Glutamatergic neuron (in vitro differentiated cells): ENCODE results near the gene XRCC2. TPM values are rescaled to one million over a fixed set of nuclear protein-coding genes. Genes with fewer than 3 reads are reported as not detected.

Experiments used
- DNase-seq: peaks from one replicate; pipeline ENCODE4 v3.0.0; 2022
- H3K27ac Mint-ChIP-seq: one replicate; pipeline ENCODE4 v1.8.0; 2020; ENCODE audit warnings: mild to moderate bottlenecking, mixed read lengths, inconsistent platforms; ENCODE audit not compliant: unreplicated experiment
- H3K27me3 Mint-ChIP-seq: one replicate; pipeline ENCODE4 v1.8.0; 2020; ENCODE audit warnings: mild to moderate bottlenecking, moderate library complexity, mixed read lengths, inconsistent platforms; ENCODE audit not compliant: unreplicated experiment
- H3K36me3 Mint-ChIP-seq: one replicate; pipeline ENCODE4 v1.8.0; 2020; ENCODE audit warnings: mild to moderate bottlenecking, mixed read lengths, inconsistent platforms; ENCODE audit not compliant: unreplicated experiment
- H3K4me1 Mint-ChIP-seq: one replicate; pipeline ENCODE4 v1.8.0; 2020; ENCODE audit warnings: mild to moderate bottlenecking, low read depth, mixed read lengths, inconsistent platforms; ENCODE audit not compliant: unreplicated experiment
- H3K4me3 Mint-ChIP-seq: one replicate; pipeline ENCODE4 v1.8.0; 2020; ENCODE audit warnings: mild to moderate bottlenecking, mixed read lengths, inconsistent platforms; ENCODE audit not compliant: unreplicated experiment
- H3K9me3 Mint-ChIP-seq: one replicate; pipeline ENCODE4 v1.8.0; 2020; ENCODE audit warnings: mild to moderate bottlenecking, moderate library complexity, mixed read lengths, inconsistent platforms; ENCODE audit not compliant: unreplicated experiment
- CTCF ChIP-seq: fragments of 200-600 bp; sonication (generic); IDR thresholded peaks from one replicate; pipeline ENCODE4 v1.5.0; 2021; ENCODE audit not compliant: partially characterized antibody, unreplicated experiment
- total RNA-seq: library from RNA; stranded (reverse); fragmentation: NEBNext Ultra II Directional; extraction: Animal tissue kit (Norgen Biotek cat#: 25700); gene quantifications from one replicate; pipeline ENCODE4 v1.2.1, GENCODE V29; 2021; ENCODE audit not compliant: unreplicated experiment

XRCC2 gene
- total RNA-seq, 1 donor from 2014 or later, result 3.0 TPM

GRCh38 chr7:152663931-152664330 is 12.0 kb downstream of the XRCC2 start:
- H3K27ac Mint-ChIP-seq, result no peak overlapping the region
- no peaks in the 10 kb centered on the region for H3K9me3 Mint-ChIP-seq
- TF ChIP-seq CTCF, result no peak
- H3K4me1 Mint-ChIP-seq, result peaks cover 1% of the 10 kb centered on the region
- no peaks in the 10 kb centered on the region for H3K27me3 Mint-ChIP-seq
- no peaks in the 10 kb centered on the region for H3K36me3 Mint-ChIP-seq
- DNase-seq, result no peak
- H3K4me3 Mint-ChIP-seq, result no peak overlapping the region

- H3K4me1 Mint-ChIP-seq, result peaks cover 1% of the 10 kb centered on the region
- TF ChIP-seq CTCF, result no peak
- H3K27ac Mint-ChIP-seq, result no peak overlapping the region
- H3K27me3 Mint-ChIP-seq, result no peaks in the 10 kb centered on the region
- H3K4me3 Mint-ChIP-seq, result no peak overlapping the region
- DNase-seq, result no peak
- H3K9me3 Mint-ChIP-seq, result no peaks in the 10 kb centered on the region
- no peaks in the 10 kb centered on the region for H3K36me3 Mint-ChIP-seq
Measured at GRCh38 chr7:152663148-152663740, 12.7 kb downstream of the XRCC2 start.

GRCh38 chr7:152661479-152661878 is 14.5 kb downstream of the XRCC2 start:
- Mint-ChIP-seq H3K9me3 (no peaks in the 10 kb centered on the region), H3K27me3 (no peaks in the 10 kb centered on the region), H3K4me3 (no peak overlapping the region), H3K36me3 (no peaks in the 10 kb centered on the region), H3K4me1 (peaks cover 1% of the 10 kb centered on the region), H3K27ac (no peak overlapping the region)
- TF ChIP-seq CTCF, result no peak
- no peak for DNase-seq

GRCh38 chr7:152660021-152660420 is 15.9 kb downstream of the XRCC2 start:
- H3K27me3 Mint-ChIP-seq, result no peaks in the 10 kb centered on the region
- peaks cover 1% of the 10 kb centered on the region for H3K4me1 Mint-ChIP-seq
- H3K9me3 Mint-ChIP-seq, result no peaks in the 10 kb centered on the region
- no peak overlapping the region for H3K27ac Mint-ChIP-seq
- H3K4me3 Mint-ChIP-seq, result no peak overlapping the region
- no peak for TF ChIP-seq CTCF
- H3K36me3 Mint-ChIP-seq, result no peaks in the 10 kb centered on the region
- DNase-seq, result no peak

GRCh38 chr7:152654971-152655370 is 21.0 kb downstream of the XRCC2 start:
- no peak overlapping the region for H3K27ac Mint-ChIP-seq

More at GRCh38 chr7:152654971-152655370, 21.0 kb downstream of the XRCC2 start:
- Mint-ChIP-seq H3K9me3 (peaks cover 1% of the 10 kb centered on the region), H3K36me3 (no peaks in the 10 kb centered on the region), H3K4me3 (no peak overlapping the region), H3K27me3 (no peaks in the 10 kb centered on the region), H3K4me1 (peaks cover under 1% of the 10 kb centered on the region)
- TF ChIP-seq CTCF, result no peak
- DNase-seq, result no peak
